Activated CD4-positive, alpha-beta T cell treated with anti-CD3 and anti-CD28 coated beads, Interleukin-2, amount 10 ng/mL, durations not matched to agents 7 days and 5 days (primary cell): ENCODE data around the gene VPS37B. TPM values are rescaled to one million over a fixed set of nuclear protein-coding genes. Genes with fewer than 3 reads are reported as not detected.
"Not testable (repeated sequence)": the region's sequence is repeated elsewhere in the genome, so short reads cannot be mapped to it uniquely, and the experiment has no call there.

ENCODE experiments used
- CTCF ChIA-PET: fragments of 350-600 bp; sonication (Branson Sonifier 250); formaldehyde crosslinking; loops from one replicate; lab custom pipeline; 2021; ENCODE audit warnings: antibody characterized with exemption; lab: Charles Lee
- POLR2A ChIA-PET: fragments of 350-600 bp; sonication (Branson Sonifier 250); formaldehyde crosslinking; loops from one replicate; lab custom pipeline; 2021; ENCODE audit warnings: antibody characterized with exemption; lab: Charles Lee
- DNase-seq: peaks from one replicate; pipeline ENCODE4 v3.0.0-alpha.2; 2020
- H3K27ac Mint-ChIP-seq: one replicate; pipeline ENCODE4 v1.8.0; 2021; ENCODE audit warnings: mild to moderate bottlenecking, moderate library complexity, mixed read lengths
- H3K27me3 Mint-ChIP-seq: one replicate; pipeline ENCODE4 v1.8.0; 2021; ENCODE audit warnings: mixed read lengths
- H3K36me3 Mint-ChIP-seq: one replicate; pipeline ENCODE4 v1.8.0; 2021; ENCODE audit warnings: low read depth, mixed read lengths
- H3K4me1 Mint-ChIP-seq: one replicate; pipeline ENCODE4 v1.8.0; 2021; ENCODE audit warnings: mixed read lengths
- H3K4me3 Mint-ChIP-seq: one replicate; pipeline ENCODE4 v1.8.0; 2021; ENCODE audit warnings: mild to moderate bottlenecking, moderate library complexity, mixed read lengths
- H3K9me3 Mint-ChIP-seq: one replicate; pipeline ENCODE4 v1.8.0; 2021; ENCODE audit warnings: mixed read lengths
- total RNA-seq, 2 experiments: library from RNA; stranded (reverse); gene quantifications; one replicate each; pipeline ENCODE4 v1.2.3, GENCODE V29; 2021

The VPS37B gene
- total RNA-seq, 2 experiments from 2014 or later: 23.0 to 23.7 TPM

- Mint-ChIP-seq H3K27me3 (peaks cover 22% of the 10 kb centered on the region), H3K4me1 (peaks cover 79% of the 10 kb centered on the region), H3K9me3 (peaks cover 6% of the 10 kb centered on the region), H3K36me3 (peaks cover 17% of the 10 kb centered on the region), H3K27ac (peak overlapping the region; percentile 95), H3K4me3 (no peak overlapping the region)
- DNase-seq: no peak
- CTCF ChIA-PET: interaction anchor here (0.6 kb wide), 1 partner anchor 169 kb away, joined by 3 read pairs; no protein-coding TSS in a partner anchor
- POLR2A ChIA-PET: no interaction called here
These were observed 4.0 kb upstream of the VPS37B start for GRCh38 chr12:122899887-122900286.

GRCh38 chr12:122896662-122897061, 738 bp upstream of the VPS37B start:
- POLR2A ChIA-PET: no interaction called here
- peaks cover 27% of the 10 kb centered on the region for H3K36me3 Mint-ChIP-seq
- CTCF ChIA-PET: interaction anchor here (1.2 to 1.4 kb wide), 2 partner anchors 11 to 14 kb away, joined by 3 to 4 read pairs; no protein-coding TSS in a partner anchor
- peak overlapping the region; percentile 95 for H3K27ac Mint-ChIP-seq
- H3K27me3 Mint-ChIP-seq: peaks cover 7% of the 10 kb centered on the region
- peaks cover 6% of the 10 kb centered on the region for H3K9me3 Mint-ChIP-seq
- no peak for DNase-seq
- peaks cover 87% of the 10 kb centered on the region for H3K4me1 Mint-ChIP-seq
- H3K4me3 Mint-ChIP-seq: peak overlapping the region; percentile 91

- peak overlapping the region; percentile 91 for H3K4me3 Mint-ChIP-seq
- POLR2A ChIA-PET: no interaction called here
- no peak for DNase-seq
- CTCF ChIA-PET: interaction anchor here (0.9 to 1.5 kb wide), 4 partner anchors 9 to 34 kb away, joined by 3 to 5 read pairs (median 3); no protein-coding TSS in a partner anchor
- H3K9me3 Mint-ChIP-seq: peaks cover 6% of the 10 kb centered on the region
- H3K27me3 Mint-ChIP-seq: peaks cover 7% of the 10 kb centered on the region
- H3K36me3 Mint-ChIP-seq: peaks cover 29% of the 10 kb centered on the region
- H3K4me1 Mint-ChIP-seq: peaks cover 87% of the 10 kb centered on the region
- H3K27ac Mint-ChIP-seq: peak overlapping the region; percentile 95
These were observed 612 bp downstream of the VPS37B start for GRCh38 chr12:122895320-122895703.

- Mint-ChIP-seq H3K4me3 (peak overlapping the region; percentile 91), H3K4me1 (peaks cover 85% of the 10 kb centered on the region), H3K27ac (peak overlapping the region; percentile 95), H3K9me3 (peaks cover 6% of the 10 kb centered on the region), H3K27me3 (peaks cover 7% of the 10 kb centered on the region), H3K36me3 (peaks cover 27% of the 10 kb centered on the region)
- DNase-seq: no peak
- CTCF ChIA-PET: interaction anchor here (0.6 to 1.5 kb wide), 6 partner anchors 9 to 88 kb away, joined by 3 to 5 read pairs (median 3); no protein-coding TSS in a partner anchor
- POLR2A ChIA-PET: interaction anchor here (0.6 kb wide), 2 partner anchors 469 to 500 kb away, joined by 3 to 4 read pairs; no protein-coding TSS in a partner anchor
These were observed 1.5 kb downstream of the VPS37B start for GRCh38 chr12:122894193-122895121.

GRCh38 chr12:122893208-122894153, 2.4 kb downstream of the VPS37B start:
- CTCF ChIA-PET: interaction anchor here (1.2 to 1.5 kb wide), 2 partner anchors 8 to 49 kb away, joined by 3 to 5 read pairs; no protein-coding TSS in a partner anchor
- H3K4me3 Mint-ChIP-seq: peak overlapping the region; percentile 34
- peaks cover 84% of the 10 kb centered on the region for H3K4me1 Mint-ChIP-seq
- POLR2A ChIA-PET: interaction anchor here (0.6 kb wide), 1 partner anchor 470 kb away, joined by 3 read pairs; no protein-coding TSS in a partner anchor
- H3K36me3 Mint-ChIP-seq: peaks cover 29% of the 10 kb centered on the region
- H3K9me3 Mint-ChIP-seq: peaks cover 6% of the 10 kb centered on the region
- DNase-seq: no peak
- H3K27ac Mint-ChIP-seq: no peak overlapping the region
- H3K27me3 Mint-ChIP-seq: peaks cover 7% of the 10 kb centered on the region

GRCh38 chr12:122892724-122893123, 3.2 kb downstream of the VPS37B start:
- Mint-ChIP-seq H3K4me1 (peaks cover 84% of the 10 kb centered on the region), H3K36me3 (peaks cover 29% of the 10 kb centered on the region)
- CTCF ChIA-PET: interaction anchor here (0.6 kb wide), 1 partner anchor 8 kb away, joined by 3 read pairs; no protein-coding TSS in a partner anchor
- H3K9me3 Mint-ChIP-seq, H3K27ac Mint-ChIP-seq, POLR2A ChIA-PET, H3K27me3 Mint-ChIP-seq, DNase-seq, H3K4me3 Mint-ChIP-seq: not testable (repeated sequence)

- peaks cover 29% of the 10 kb centered on the region for H3K36me3 Mint-ChIP-seq
- no peak overlapping the region for H3K4me3 Mint-ChIP-seq
- H3K27me3 Mint-ChIP-seq: peaks cover 7% of the 10 kb centered on the region
- H3K27ac Mint-ChIP-seq: no peak overlapping the region
- H3K4me1 Mint-ChIP-seq: peaks cover 85% of the 10 kb centered on the region
- H3K9me3 Mint-ChIP-seq: peaks cover 6% of the 10 kb centered on the region
- no peak for DNase-seq
- POLR2A ChIA-PET: no interaction called here
- CTCF ChIA-PET: interaction anchor here (0.6 to 1.5 kb wide), 3 partner anchors 9 to 48 kb away, joined by 3 to 4 read pairs (median 3); no protein-coding TSS in a partner anchor
These were observed 4.0 kb downstream of the VPS37B start for GRCh38 chr12:122891661-122892525.

GRCh38 chr12:122889761-122890520, 6.0 kb downstream of the VPS37B start:
- no peak for DNase-seq
- H3K4me1 Mint-ChIP-seq: peaks cover 79% of the 10 kb centered on the region
- peak overlapping the region; percentile 78 for H3K27ac Mint-ChIP-seq
- ChIA-PET POLR2A (interaction anchor here (0.6 kb wide), 1 partner anchor 12 kb away, joined by 5 read pairs; no protein-coding TSS in a partner anchor), CTCF (interaction anchor here (0.6 to 1.9 kb wide), 3 partner anchors 10 to 397 kb away, joined by 3 to 6 read pairs (median 6); no protein-coding TSS in a partner anchor)
- no peaks in the 10 kb centered on the region for H3K27me3 Mint-ChIP-seq
- H3K36me3 Mint-ChIP-seq: peaks cover 14% of the 10 kb centered on the region
- H3K4me3 Mint-ChIP-seq: peak overlapping the region; percentile 6
- H3K9me3 Mint-ChIP-seq: no peaks in the 10 kb centered on the region

- peaks cover 71% of the 10 kb centered on the region for H3K4me1 Mint-ChIP-seq
- ChIA-PET CTCF (interaction anchor here (0.6 to 1.9 kb wide), 8 partner anchors 8 to 970 kb away, joined by 3 to 6 read pairs (median 4); partner anchors contain the start of gene CFAP251), POLR2A (interaction anchor here (0.6 kb wide), 1 partner anchor 182 kb away, joined by 3 read pairs; no protein-coding TSS in a partner anchor)
- no peaks in the 10 kb centered on the region for H3K9me3 Mint-ChIP-seq
- H3K4me3 Mint-ChIP-seq: peak overlapping the region; percentile 64
- peaks cover 18% of the 10 kb centered on the region for H3K36me3 Mint-ChIP-seq
- H3K27ac Mint-ChIP-seq: peak overlapping the region; percentile 90
- DNase-seq: peak; percentile 68
- peaks cover 2% of the 10 kb centered on the region for H3K27me3 Mint-ChIP-seq
These were observed 7.6 kb downstream of the VPS37B start for GRCh38 chr12:122888232-122888752.

- Mint-ChIP-seq H3K27ac (peak overlapping the region; percentile 90), H3K4me3 (peak overlapping the region; percentile 64), H3K36me3 (peaks cover 16% of the 10 kb centered on the region), H3K27me3 (peaks cover 2% of the 10 kb centered on the region), H3K9me3 (no peaks in the 10 kb centered on the region), H3K4me1 (peaks cover 73% of the 10 kb centered on the region)
- POLR2A ChIA-PET: interaction anchor here (0.5 to 0.6 kb wide), 2 partner anchors 13 to 182 kb away, joined by 3 to 7 read pairs; no protein-coding TSS in a partner anchor
- CTCF ChIA-PET: interaction anchor here (0.9 to 1.9 kb wide), 5 partner anchors 8 to 59 kb away, joined by 3 to 6 read pairs (median 3); no protein-coding TSS in a partner anchor
- DNase-seq: no peak
These were observed 8.1 kb downstream of the VPS37B start for GRCh38 chr12:122887819-122888212.
